WTC11 (cell line): ENCODE results near the gene BTF3.

Experiments used
- ATF2 ChIP-seq: sonication (generic); formaldehyde crosslinking; IDR thresholded peaks from 2 replicates; pipeline ENCODE4 v1.8.1; 2022; ENCODE audit warnings: low read depth, missing genetic modification reagents, borderline replicate concordance
- CTCF ChIP-seq: fragments of 200-600 bp; IDR thresholded peaks from 2 replicates; pipeline ENCODE4 v1.8.0; 2022; ENCODE audit warnings: antibody characterized with exemption
- ESRRA ChIP-seq: sonication (generic); formaldehyde crosslinking; IDR thresholded peaks from 2 replicates; pipeline ENCODE4 v1.8.1; 2022; ENCODE audit warnings: mild to moderate bottlenecking, missing genetic modification reagents, borderline replicate concordance
- ETV6 ChIP-seq: sonication (generic); formaldehyde crosslinking; IDR thresholded peaks from 2 replicates; pipeline ENCODE4 v1.8.1; 2022; ENCODE audit warnings: mild to moderate bottlenecking, missing genetic modification reagents
- GTF2I ChIP-seq: fragments of 250-450 bp; sonication (Bioruptor Pico); conservative IDR thresholded peaks from 2 replicates; pipeline ENCODE4 v1.4.0; 2021; ENCODE audit warnings: mild to moderate bottlenecking
- IRF2 ChIP-seq: sonication (generic); formaldehyde crosslinking; IDR thresholded peaks from 2 replicates; pipeline ENCODE4 v1.8.0; 2022; ENCODE audit warnings: low read depth, missing genetic modification reagents, borderline replicate concordance
- JUN ChIP-seq: sonication (generic); formaldehyde crosslinking; IDR thresholded peaks from 2 replicates; pipeline ENCODE4 v1.8.0; 2023; ENCODE audit warnings: mild to moderate bottlenecking, missing genetic modification reagents
- MAX ChIP-seq: sonication (generic); formaldehyde crosslinking; IDR thresholded peaks from 2 replicates; pipeline ENCODE4 v1.8.0; 2022; ENCODE audit warnings: mild to moderate bottlenecking, missing genetic modification reagents
- NR3C1 ChIP-seq: sonication (generic); formaldehyde crosslinking; conservative IDR thresholded peaks from 2 replicates; pipeline ENCODE4 v1.8.1; 2023; ENCODE audit warnings: low read depth, mild to moderate bottlenecking, missing genetic modification reagents
- STAT6 ChIP-seq: sonication (generic); formaldehyde crosslinking; conservative IDR thresholded peaks from 2 replicates; pipeline ENCODE4 v1.8.1; 2023; ENCODE audit warnings: mild to moderate bottlenecking, low read depth, missing genetic modification reagents, moderate library complexity
- TP53 ChIP-seq: sonication (generic); formaldehyde crosslinking; IDR thresholded peaks from 2 replicates; pipeline ENCODE4 v1.8.1; 2023; ENCODE audit warnings: mild to moderate bottlenecking, missing genetic modification reagents
- ZMAT4 ChIP-seq: fragments of 250-450 bp; sonication (Bioruptor Pico); IDR thresholded peaks from 2 replicates; pipeline ENCODE4 v1.9.0; 2021; ENCODE audit warnings: mild to moderate bottlenecking
- ZNF138 ChIP-seq: sonication (generic); formaldehyde crosslinking; conservative IDR thresholded peaks from 2 replicates; pipeline ENCODE4 v1.8.1; 2022; ENCODE audit warnings: mild to moderate bottlenecking, moderate library complexity, missing genetic modification reagents

- TF ChIP-seq CTCF (no peak), TP53 (CRISPR knock-in tag) (no peak), STAT6 (CRISPR knock-in tag) (no peak), ATF2 (CRISPR knock-in tag) (no peak), GTF2I (CRISPR knock-in tag) (no peak), JUN (CRISPR knock-in tag) (no peak), ZNF138 (CRISPR knock-in tag) (no peak), MAX (no peak), NR3C1 (no peak), ESRRA (no peak), ETV6 (no peak), ZMAT4 (CRISPR knock-in tag) (no peak), IRF2 (CRISPR knock-in tag) (no peak)
These were observed 54.4 kb downstream of the BTF3 start for GRCh38 chr5:73552642-73553041.
